ENCODE data around the gene ASB18. TPM values are rescaled to one million over a fixed set of nuclear protein-coding genes. Genes with fewer than 3 reads are reported as not detected.

Gene ASB18
- total and polyA plus RNA-seq, 2 experiments from 2014 or later = not detected

GRCh38 chr2:236170590-236171165 is 93.5 kb downstream of the ASB18 start:
- no peaks in the 10 kb centered on the region for H3K36me3 ChIP-seq (ENCODE audit: insufficient read depth)
- peaks cover 75% of the 10 kb centered on the region for H3K4me1 ChIP-seq (ENCODE audit: insufficient read depth)
- peaks cover 91% of the 10 kb centered on the region for H3K27me3 Mint-ChIP-seq (ENCODE audit: insufficient read depth, low read depth, poor library complexity)
- no peaks in the 10 kb centered on the region for H3K9me2 ChIP-seq (ENCODE audit: insufficient read depth)
- no peaks in the 10 kb centered on the region for H3K79me2 ChIP-seq (replicated peaks; ENCODE audit: insufficient read depth)
- H3K9me3 Mint-ChIP-seq = peaks cover 2% of the 10 kb centered on the region; the same call in 1 of the 3 replicates
- no peak overlapping the region for H2AFZ ChIP-seq
- H3F3A ChIP-seq (replicated peaks; ENCODE audit: low read depth) = peaks cover 42% of the 10 kb centered on the region
- peaks cover 19% of the 10 kb centered on the region for H4K20me1 ChIP-seq (replicated peaks; ENCODE audit: insufficient read depth)
- ATAC-seq (no peak), DNase-seq (ENCODE audit: low spot score) (no peak)
- no peak overlapping the region for H3K27ac Mint-ChIP-seq
- peaks cover 63% of the 10 kb centered on the region for H3K4me1 Mint-ChIP-seq
- no peak overlapping the region for H3K27ac ChIP-seq (ENCODE audit: low read depth)
- peak overlapping the region; percentile 73 for H3K4me2 ChIP-seq
- TF ChIP-seq EZH2 (IDR thresholded peaks at IDR 0.05; ENCODE audit: low read depth, unreplicated experiment) (peak; percentile 84), POLR2AphosphoS5 (IDR thresholded peaks at IDR 0.05; ENCODE audit: low read depth) (no peak)
- peaks cover 7% of the 10 kb centered on the region; the same call in 2 of the 3 replicates for H3K36me3 Mint-ChIP-seq (ENCODE audit: low read depth)
- H3K4me3 ChIP-seq = peak overlapping the region; percentile 69
- H3K27me3 ChIP-seq (ENCODE audit: insufficient read depth) = peaks cover 100% of the 10 kb centered on the region
- peak overlapping the region; percentile 61 for H3K4me3 Mint-ChIP-seq

DNA sequence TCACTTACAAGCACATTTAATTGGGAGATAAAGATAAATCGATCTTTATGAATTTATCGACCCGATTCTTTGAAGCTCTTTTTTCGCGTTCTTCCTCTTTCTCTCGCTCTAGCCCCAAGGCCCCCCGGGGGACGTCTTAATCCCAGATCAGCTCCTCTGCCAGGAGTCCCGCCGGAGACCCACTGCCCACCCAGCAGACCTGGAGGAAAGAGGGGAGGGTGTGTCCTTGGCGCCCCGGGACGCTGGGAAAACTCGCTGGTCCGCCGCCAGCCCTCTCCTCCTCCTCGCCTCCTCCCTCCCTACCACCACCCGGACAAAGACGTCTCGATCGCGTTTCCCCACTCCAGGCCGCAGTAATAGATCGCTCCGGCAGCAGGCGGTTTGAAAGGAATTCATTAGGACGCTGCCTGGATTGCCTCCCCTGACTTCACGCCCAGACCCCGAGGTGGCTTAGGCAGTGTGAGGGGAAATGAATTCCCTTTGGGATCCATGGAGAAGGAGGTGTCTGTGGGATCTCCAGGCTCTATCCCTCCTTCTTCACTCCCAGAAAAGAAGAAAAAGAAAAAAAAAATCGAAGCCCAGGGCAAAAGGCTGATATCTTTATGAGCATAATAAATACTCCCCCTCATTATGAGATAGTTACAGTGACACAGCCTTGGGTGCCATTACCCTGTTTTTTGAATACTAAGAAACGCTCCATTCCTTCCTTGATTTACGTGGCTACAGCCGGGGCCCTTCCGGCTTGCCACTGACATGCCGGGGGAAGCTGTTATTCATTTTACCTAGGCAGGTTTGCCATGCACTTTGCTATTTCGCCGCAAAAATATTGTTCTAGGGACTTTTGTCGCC is 94.2 kb downstream of the ASB18 start:
- no peak; the same call in 2 of the 3 replicates for ATAC-seq
- peaks cover 25% of the 10 kb centered on the region for H4K20me1 ChIP-seq (replicated peaks; ENCODE audit: insufficient read depth)
- no peak overlapping the region for H3K27ac Mint-ChIP-seq
- H3K4me3 Mint-ChIP-seq = peak overlapping the region; percentile 61
- H3K9me3 Mint-ChIP-seq = peaks cover 2% of the 10 kb centered on the region; the same call in 1 of the 3 replicates
- peaks cover 63% of the 10 kb centered on the region for H3K4me1 Mint-ChIP-seq
- H3K27me3 Mint-ChIP-seq (ENCODE audit: insufficient read depth, low read depth, poor library complexity) = peaks cover 91% of the 10 kb centered on the region
- no peak overlapping the region for H3K27ac ChIP-seq (ENCODE audit: low read depth)
- peaks cover 14% of the 10 kb centered on the region for H3K36me3 Mint-ChIP-seq (ENCODE audit: low read depth)
- peaks cover 75% of the 10 kb centered on the region for H3K4me1 ChIP-seq (ENCODE audit: insufficient read depth)
- peak overlapping the region; percentile 69 for H3K4me3 ChIP-seq
- no peaks in the 10 kb centered on the region for H3K9me2 ChIP-seq (ENCODE audit: insufficient read depth)
- TF ChIP-seq EZH2 (IDR thresholded peaks at IDR 0.05; ENCODE audit: low read depth, unreplicated experiment) = peak; percentile 61
- no peak for TF ChIP-seq REST (IDR thresholded peaks at IDR 0.05; ENCODE audit: unreplicated experiment)
- TF ChIP-seq POLR2AphosphoS5 (IDR thresholded peaks at IDR 0.05; ENCODE audit: low read depth) = no peak
- TF ChIP-seq EZH2phosphoT487 (IDR thresholded peaks at IDR 0.05; ENCODE audit: unreplicated experiment) = peak; percentile 39
- TF ChIP-seq JUNB (IDR thresholded peaks at IDR 0.05; ENCODE audit: unreplicated experiment) = no peak
- TF ChIP-seq STAT1 (IDR thresholded peaks at IDR 0.05; ENCODE audit: unreplicated experiment) = no peak
- TF ChIP-seq NANOG (IDR thresholded peaks at IDR 0.05; ENCODE audit: borderline replicate concordance) = no peak
- H3K79me2 ChIP-seq (replicated peaks; ENCODE audit: insufficient read depth) = no peaks in the 10 kb centered on the region
- no peak overlapping the region for H2AFZ ChIP-seq
- peak overlapping the region; percentile 73 for H3K4me2 ChIP-seq
- DNase-seq (ENCODE audit: low spot score) = peak; percentile 58
- no peaks in the 10 kb centered on the region for H3K36me3 ChIP-seq (ENCODE audit: insufficient read depth)
- peaks cover 49% of the 10 kb centered on the region for H3F3A ChIP-seq (replicated peaks; ENCODE audit: low read depth)
- peaks cover 100% of the 10 kb centered on the region for H3K27me3 ChIP-seq (ENCODE audit: insufficient read depth)

All from GM23338 (cell line).